ENCODE data around the gene RELN. TPM values are rescaled to one million over a fixed set of nuclear protein-coding genes. Genes with fewer than 3 reads are reported as not detected.

Gene RELN
- total RNA-seq, 1 experiment from 2014 or later, result 0.20 TPM

DNA sequence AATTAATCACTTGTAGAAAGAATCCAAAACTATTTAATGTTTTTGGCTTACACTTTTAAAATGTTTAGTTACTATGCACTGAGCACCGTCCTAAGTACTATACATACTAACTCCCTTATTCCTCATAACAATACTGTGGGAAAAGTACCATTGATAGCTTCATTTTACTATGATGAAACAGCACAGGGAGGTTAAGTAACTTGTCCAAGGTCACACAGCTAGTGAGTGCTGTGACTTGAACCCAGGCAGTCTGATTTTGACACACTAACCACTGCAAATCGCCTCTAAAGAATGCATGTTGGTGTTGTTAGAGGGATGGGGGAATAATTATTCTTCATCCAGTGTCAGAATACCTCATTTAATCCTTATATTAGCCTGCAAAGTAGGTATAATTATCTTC, 1.9 kb upstream of the RELN start (continued):
- TF ChIP-seq FOSL1 (IDR thresholded peaks at IDR 0.05; ENCODE audit: low read depth) (no peak), ZFX (IDR thresholded peaks at IDR 0.05) (no peak), ZNF274 (IDR thresholded peaks at IDR 0.05; ENCODE audit: low read depth, low read length) (no peak), JUND (IDR thresholded peaks at IDR 0.05) (no peak)
- TF ChIP-seq, protein P1, sequence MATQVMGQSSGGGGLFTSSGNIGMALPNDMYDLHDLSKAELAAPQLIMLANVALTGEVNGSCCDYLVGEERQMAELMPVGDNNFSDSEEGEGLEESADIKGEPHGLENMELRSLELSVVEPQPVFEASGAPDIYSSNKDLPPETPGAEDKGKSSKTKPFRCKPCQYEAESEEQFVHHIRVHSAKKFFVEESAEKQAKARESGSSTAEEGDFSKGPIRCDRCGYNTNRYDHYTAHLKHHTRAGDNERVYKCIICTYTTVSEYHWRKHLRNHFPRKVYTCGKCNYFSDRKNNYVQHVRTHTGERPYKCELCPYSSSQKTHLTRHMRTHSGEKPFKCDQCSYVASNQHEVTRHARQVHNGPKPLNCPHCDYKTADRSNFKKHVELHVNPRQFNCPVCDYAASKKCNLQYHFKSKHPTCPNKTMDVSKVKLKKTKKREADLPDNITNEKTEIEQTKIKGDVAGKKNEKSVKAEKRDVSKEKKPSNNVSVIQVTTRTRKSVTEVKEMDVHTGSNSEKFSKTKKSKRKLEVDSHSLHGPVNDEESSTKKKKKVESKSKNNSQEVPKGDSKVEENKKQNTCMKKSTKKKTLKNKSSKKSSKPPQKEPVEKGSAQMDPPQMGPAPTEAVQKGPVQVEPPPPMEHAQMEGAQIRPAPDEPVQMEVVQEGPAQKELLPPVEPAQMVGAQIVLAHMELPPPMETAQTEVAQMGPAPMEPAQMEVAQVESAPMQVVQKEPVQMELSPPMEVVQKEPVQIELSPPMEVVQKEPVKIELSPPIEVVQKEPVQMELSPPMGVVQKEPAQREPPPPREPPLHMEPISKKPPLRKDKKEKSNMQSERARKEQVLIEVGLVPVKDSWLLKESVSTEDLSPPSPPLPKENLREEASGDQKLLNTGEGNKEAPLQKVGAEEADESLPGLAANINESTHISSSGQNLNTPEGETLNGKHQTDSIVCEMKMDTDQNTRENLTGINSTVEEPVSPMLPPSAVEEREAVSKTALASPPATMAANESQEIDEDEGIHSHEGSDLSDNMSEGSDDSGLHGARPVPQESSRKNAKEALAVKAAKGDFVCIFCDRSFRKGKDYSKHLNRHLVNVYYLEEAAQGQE (IDR thresholded peaks at IDR 0.05; ENCODE audit: low read depth), result no peak

DNA sequence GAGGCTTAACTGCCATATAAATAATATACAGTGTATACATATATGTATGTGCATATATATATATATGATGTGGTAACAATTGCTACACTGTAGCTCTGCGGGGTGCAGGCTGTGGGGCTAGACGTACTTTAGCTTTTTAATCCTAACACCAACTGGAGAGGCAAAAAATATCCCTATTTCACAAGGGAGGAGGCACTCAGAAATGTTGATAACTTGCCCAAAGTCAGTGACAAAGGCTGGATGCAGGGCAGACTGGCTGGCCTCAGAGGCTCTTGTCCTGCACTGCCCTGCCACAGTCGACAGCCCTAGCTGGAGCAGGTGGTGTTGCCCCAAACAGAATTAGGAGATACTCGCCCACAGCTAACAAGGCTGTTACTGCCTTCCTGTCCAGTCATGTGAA, 1.5 kb upstream of the RELN start:
- RAD21 ChIA-PET (ENCODE audit: low non-redundant PET in 1 of 2, low total read pairs in 2 of 2, uncharacterized antibody in 2 of 2, unreplicated experiment in 2 of 2), result interaction anchor here in 1 of 2 experiments (0.6 kb wide), 1 partner anchor 218 kb away, joined by 11 read pairs; no protein-coding TSS in a partner anchor
- Histone ChIP-seq H4K20me1 (ENCODE audit: insufficient read depth) (no peaks in the 10 kb centered on the region), H3K9me2 (ENCODE audit: insufficient read depth) (no peaks in the 10 kb centered on the region), H3K9ac (ENCODE audit: low read length) (no peak overlapping the region), H3K27me3 (ENCODE audit: insufficient read depth, low read length) (peaks cover 21% of the 10 kb centered on the region), H3K4me1 (ENCODE audit: control insufficient read depth in 1 of 2, insufficient read depth in 2 of 2, low read length in 2 of 2) (no peaks in the 10 kb centered on the region), H3K4me2 (ENCODE audit: low read length) (no peak overlapping the region), H3K79me2 (ENCODE audit: insufficient read depth, low read length) (no peaks in the 10 kb centered on the region), H3K36me3 (ENCODE audit: control insufficient read depth in 1 of 2, insufficient read depth in 2 of 2, low read length in 2 of 2) (no peaks in the 10 kb centered on the region), H3K27ac (ENCODE audit: low read depth, low read length) (no peak overlapping the region), H3K4me3 (replicated peaks in 1 of 2; ENCODE audit: low read depth in 1 of 2, low read length in 2 of 2) (no peak overlapping the region), H2AFZ (ENCODE audit: low read depth, low read length, poor library complexity, severe bottlenecking) (no peak overlapping the region), H3K9me3 (ENCODE audit: control insufficient read depth in 1 of 2, insufficient read depth in 1 of 2, low read depth in 1 of 2, low read length in 2 of 2) (no peaks in the 10 kb centered on the region)
- POLR2A ChIA-PET, result no interaction called here
- CTCF ChIA-PET, result no interaction called here
- intact Hi-C loops (cut with micrococcal nuclease), result no loop called here
- no TSS peak for BruUV-seq (replicated peaks)
- DNase-seq (ENCODE audit: low read depth, low spot score) (no peak), ATAC-seq (no peak)
- no peak for TF ChIP-seq JUND (IDR thresholded peaks at IDR 0.05)
- no peak for TF ChIP-seq CBX3 (IDR thresholded peaks at IDR 0.05; ENCODE audit: low read depth)
- TF ChIP-seq, protein P2, sequence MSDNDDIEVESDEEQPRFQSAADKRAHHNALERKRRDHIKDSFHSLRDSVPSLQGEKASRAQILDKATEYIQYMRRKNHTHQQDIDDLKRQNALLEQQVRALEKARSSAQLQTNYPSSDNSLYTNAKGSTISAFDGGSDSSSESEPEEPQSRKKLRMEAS (IDR thresholded peaks at IDR 0.05), result no peak
- TF ChIP-seq, protein P3, sequence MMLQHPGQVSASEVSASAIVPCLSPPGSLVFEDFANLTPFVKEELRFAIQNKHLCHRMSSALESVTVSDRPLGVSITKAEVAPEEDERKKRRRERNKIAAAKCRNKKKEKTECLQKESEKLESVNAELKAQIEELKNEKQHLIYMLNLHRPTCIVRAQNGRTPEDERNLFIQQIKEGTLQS (IDR thresholded peaks at IDR 0.05), result no peak
- TF ChIP-seq, protein P4, sequence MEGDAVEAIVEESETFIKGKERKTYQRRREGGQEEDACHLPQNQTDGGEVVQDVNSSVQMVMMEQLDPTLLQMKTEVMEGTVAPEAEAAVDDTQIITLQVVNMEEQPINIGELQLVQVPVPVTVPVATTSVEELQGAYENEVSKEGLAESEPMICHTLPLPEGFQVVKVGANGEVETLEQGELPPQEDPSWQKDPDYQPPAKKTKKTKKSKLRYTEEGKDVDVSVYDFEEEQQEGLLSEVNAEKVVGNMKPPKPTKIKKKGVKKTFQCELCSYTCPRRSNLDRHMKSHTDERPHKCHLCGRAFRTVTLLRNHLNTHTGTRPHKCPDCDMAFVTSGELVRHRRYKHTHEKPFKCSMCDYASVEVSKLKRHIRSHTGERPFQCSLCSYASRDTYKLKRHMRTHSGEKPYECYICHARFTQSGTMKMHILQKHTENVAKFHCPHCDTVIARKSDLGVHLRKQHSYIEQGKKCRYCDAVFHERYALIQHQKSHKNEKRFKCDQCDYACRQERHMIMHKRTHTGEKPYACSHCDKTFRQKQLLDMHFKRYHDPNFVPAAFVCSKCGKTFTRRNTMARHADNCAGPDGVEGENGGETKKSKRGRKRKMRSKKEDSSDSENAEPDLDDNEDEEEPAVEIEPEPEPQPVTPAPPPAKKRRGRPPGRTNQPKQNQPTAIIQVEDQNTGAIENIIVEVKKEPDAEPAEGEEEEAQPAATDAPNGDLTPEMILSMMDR (IDR thresholded peaks at IDR 0.05 in 2 of 3, conservative IDR thresholded peaks at IDR 0.05 in 1 of 3; ENCODE audit: borderline replicate concordance in 1 of 3, insufficient read depth in 1 of 3, low read depth in 2 of 3, low read length in 2 of 3), result no peak

Data from HCT116 (cell line).